H9 (cell line): ENCODE data around the gene APOL5. TPM values are rescaled to one million over a fixed set of nuclear protein-coding genes. Genes with fewer than 3 reads are reported as not detected.

Experiments used
- DNase-seq: peaks from one replicate; pipeline ENCODE4 v3.0.0-alpha.2; 2017
- H2AFZ ChIP-seq: one replicate; pipeline ENCODE4 v1.6.1; 2013; ENCODE audit warnings: mild to moderate bottlenecking, low read length, control low read depth, moderate library complexity
- H2AK5ac ChIP-seq: 2 replicates; pipeline ENCODE4 v1.6.1; 2013; ENCODE audit warnings: low read length, control low read depth, mixed read lengths; ENCODE audit not compliant: insufficient read length
- H2BK120ac ChIP-seq: one replicate; pipeline ENCODE4 v1.6.1; 2013; ENCODE audit warnings: low read depth, mild to moderate bottlenecking, low read length, control low read depth, inconsistent platforms; ENCODE audit not compliant: poor library complexity, severe bottlenecking
- H2BK12ac ChIP-seq: 2 replicates; pipeline ENCODE4 v1.6.1; 2013; ENCODE audit warnings: low read length, control low read depth, mixed read lengths, low read depth; ENCODE audit not compliant: insufficient read length
- H2BK15ac ChIP-seq: 2 replicates; pipeline ENCODE4 v1.6.1; 2013; ENCODE audit warnings: low read depth, low read length, control low read depth
- H2BK20ac ChIP-seq: one replicate; pipeline ENCODE4 v1.6.1; 2013; ENCODE audit warnings: low read depth, mild to moderate bottlenecking, low read length, control low read depth, inconsistent platforms; ENCODE audit not compliant: poor library complexity, severe bottlenecking
- H2BK5ac ChIP-seq: 2 replicates; pipeline ENCODE4 v1.6.1; 2013; ENCODE audit warnings: low read length, control low read depth, mixed read lengths; ENCODE audit not compliant: insufficient read length
- H3K14ac ChIP-seq: 2 replicates; pipeline ENCODE4 v1.6.1; 2013; ENCODE audit warnings: low read length, control low read depth; ENCODE audit not compliant: insufficient read depth
- H3K18ac ChIP-seq: 2 replicates; pipeline ENCODE4 v1.6.1; 2013; ENCODE audit warnings: low read depth, mild to moderate bottlenecking, mixed read lengths, low read length, control low read depth; ENCODE audit not compliant: insufficient read length
- H3K23ac ChIP-seq: 2 replicates; pipeline ENCODE4 v1.6.1; 2013; ENCODE audit warnings: low read length, control low read depth, mixed read lengths, low read depth; ENCODE audit not compliant: insufficient read length
- H3K23me2 ChIP-seq: 2 replicates; pipeline ENCODE4 v1.6.1; 2013; ENCODE audit warnings: low read depth, mild to moderate bottlenecking, mixed read lengths, low read length, control low read depth; ENCODE audit not compliant: insufficient read length, poor library complexity, severe bottlenecking
- H3K27ac ChIP-seq: 2 replicates; pipeline ENCODE4 v1.5.1; 2013; ENCODE audit warnings: low read length, control low read depth, mixed read lengths, low read depth; ENCODE audit not compliant: insufficient read length
- H3K27me3 ChIP-seq: 2 replicates; pipeline ENCODE4 v1.6.1; 2013; ENCODE audit warnings: low read length, control low read depth, inconsistent platforms; ENCODE audit not compliant: insufficient read depth
- H3K4ac ChIP-seq: 2 replicates; pipeline ENCODE4 v1.6.1; 2013; ENCODE audit warnings: low read depth, mild to moderate bottlenecking, control low read depth, inconsistent platforms, low read length, moderate library complexity
- H3K4me1 ChIP-seq: 2 replicates; pipeline ENCODE4 v1.6.1; 2013; ENCODE audit warnings: low read length, control low read depth, inconsistent platforms; ENCODE audit not compliant: insufficient read depth
- H3K4me2 ChIP-seq: 2 replicates; pipeline ENCODE4 v1.6.1; 2013; ENCODE audit warnings: low read length, control low read depth, mixed read lengths; ENCODE audit not compliant: insufficient read length, insufficient read depth
- H3K56ac ChIP-seq: 2 replicates; pipeline ENCODE4 v1.6.1; 2013; ENCODE audit warnings: low read depth, mild to moderate bottlenecking, mixed read lengths, low read length, control low read depth; ENCODE audit not compliant: insufficient read length
- H3K79me1 ChIP-seq: 2 replicates; pipeline ENCODE4 v1.6.1; 2013; ENCODE audit warnings: low read depth, mild to moderate bottlenecking, moderate library complexity, low read length, control low read depth, inconsistent platforms; ENCODE audit not compliant: insufficient read depth, poor library complexity, severe bottlenecking
- H3K79me2 ChIP-seq: 2 replicates; pipeline ENCODE4 v1.6.1; 2013; ENCODE audit warnings: low read length, control low read depth, inconsistent platforms; ENCODE audit not compliant: insufficient read depth
- H3K9ac ChIP-seq: 2 replicates; pipeline ENCODE4 v1.6.1; 2013; ENCODE audit warnings: low read length, control low read depth, mixed read lengths; ENCODE audit not compliant: insufficient read length; ENCODE audit errors: extremely low read depth
- H3K9me3 ChIP-seq: one replicate; pipeline ENCODE4 v1.6.1; 2013; ENCODE audit warnings: low read depth, low read length, inconsistent platforms; ENCODE audit not compliant: control insufficient read depth
- H3T11ph ChIP-seq: one replicate; pipeline ENCODE4 v1.6.1; 2013; ENCODE audit warnings: mild to moderate bottlenecking, low read length, control low read depth, inconsistent platforms
- H4K20me1 ChIP-seq: one replicate; pipeline ENCODE4 v1.6.1; 2013; ENCODE audit not compliant: control insufficient read depth, insufficient read length, insufficient read depth
- H4K5ac ChIP-seq: 2 replicates; pipeline ENCODE4 v1.6.1; 2013; ENCODE audit warnings: low read depth, mild to moderate bottlenecking, mixed read lengths, low read length, control low read depth; ENCODE audit not compliant: insufficient read length
- H4K8ac ChIP-seq: replicated peaks from 2 replicates; pipeline ENCODE4 v1.6.1; 2013; ENCODE audit warnings: low read length, control low read depth, mixed read lengths, low read depth; ENCODE audit not compliant: insufficient read length
- H4K91ac ChIP-seq: 2 replicates; pipeline ENCODE4 v1.6.1; 2013; ENCODE audit warnings: low read depth, mild to moderate bottlenecking, moderate library complexity, mixed read lengths, low read length, control low read depth; ENCODE audit not compliant: insufficient read length
- H3K27ac Mint-ChIP-seq, 3 experiments: 2 replicates in 2 of 3; 3 replicates in 1 of 3; pipeline ENCODE4 v1.8.0; 2020 to 2021; ENCODE audit warnings: mixed read lengths in 3 of 3, mild to moderate bottlenecking in 1 of 3, moderate library complexity in 1 of 3
- H3K27me3 Mint-ChIP-seq: 2 replicates; pipeline ENCODE4 v1.8.0; 2021; ENCODE audit warnings: low read depth, mild to moderate bottlenecking, moderate library complexity, mixed read lengths
- H3K36me3 Mint-ChIP-seq, 3 experiments: 2 replicates in 2 of 3; 3 replicates in 1 of 3; pipeline ENCODE4 v1.8.0; 2020 to 2021; ENCODE audit warnings: low read depth in 3 of 3, mixed read lengths in 3 of 3; ENCODE audit not compliant: insufficient read depth in 1 of 3
- H3K4me1 Mint-ChIP-seq, 2 experiments: 2 replicates each; pipeline ENCODE4 v1.8.0; 2020; ENCODE audit warnings: mixed read lengths in 2 of 2
- H3K4me3 Mint-ChIP-seq, 2 experiments: 2 replicates in 1 of 2; 3 replicates in 1 of 2; pipeline ENCODE4 v1.8.0; 2020 to 2021; ENCODE audit warnings: mild to moderate bottlenecking in 2 of 2, mixed read lengths in 2 of 2, moderate library complexity in 1 of 2
- H3K9me3 Mint-ChIP-seq, 2 experiments: 2 replicates in 1 of 2; 3 replicates in 1 of 2; pipeline ENCODE4 v1.8.0; 2020; ENCODE audit warnings: mild to moderate bottlenecking in 2 of 2, mixed read lengths in 2 of 2, moderate library complexity in 1 of 2
- CTCF ChIP-seq: fragments of 200-600 bp; sonication (generic); conservative IDR thresholded peaks from 3 replicates; pipeline ENCODE4 v1.8.0; 2021; ENCODE audit warnings: antibody characterized with exemption, mild to moderate bottlenecking
- WGBS: extraction: QIAGEN DNeasy Blood & Tissue Kit; methylation state at CpG from one replicate; pipeline ENCODE4 v1.1.7; 2013; ENCODE audit warnings: missing lambda C conversion rate, low lambda C conversion rate, mixed read lengths; ENCODE audit not compliant: insufficient read length; ENCODE audit errors: extremely low coverage; 5-methylcytosine and 5-hydroxymethylcytosine counted together
- long read RNA-seq: library from polyadenylated mRNA; unstranded; transcript quantifications from one replicate; pipeline ENCODE4 v2.0.0, GENCODE V29; 2020
- total RNA-seq: library from RNA; stranded (reverse); gene quantifications from 2 replicates; pipeline ENCODE4 v1.2.1, GENCODE V29; 2021

The APOL5 gene
- total RNA-seq = not detected in 2 replicates
- long read RNA-seq = 0 reads

GRCh38 chr22:35717572-35717971 is at the start of gene APOL5:
Gene APOL5, plus strand, starts transcription at chr22:35717872. Its CDS starts 0 bp downstream, at chr22:35717872.
- Histone ChIP-seq H4K8ac (no peak within 1 kb of the TSS), H3K4me2 (no peak within 1 kb of the TSS), H2BK120ac (no peak within 1 kb of the TSS), H3K27ac (no peak within 1 kb of the TSS), H3K18ac (no peak within 1 kb of the TSS), H3K9me3 (no peaks in the 10 kb centered on the region), H3K9ac (no peak within 1 kb of the TSS), H3K79me1 (no peaks in the 10 kb centered on the region), H3K4ac (no peak within 1 kb of the TSS), H4K91ac (no peak within 1 kb of the TSS), H3K23me2 (no peaks in the 10 kb centered on the region), H2AK5ac (no peak within 1 kb of the TSS), H3K56ac (no peak within 1 kb of the TSS), H2BK12ac (no peak within 1 kb of the TSS), H3K79me2 (no peaks in the 10 kb centered on the region), H2BK20ac (no peak within 1 kb of the TSS), H3K27me3 (no peaks in the 10 kb centered on the region), H4K5ac (no peak within 1 kb of the TSS), H3K14ac (no peak within 1 kb of the TSS), H3T11ph (no peak within 1 kb of the TSS), H3K23ac (no peak within 1 kb of the TSS), H2AFZ (no peak within 1 kb of the TSS), H2BK5ac (no peak within 1 kb of the TSS), H4K20me1 (no peaks in the 10 kb centered on the region), H2BK15ac (no peak within 1 kb of the TSS), H3K4me1 (no peaks in the 10 kb centered on the region)
- no peak within 1 kb of the TSS for H3K27ac Mint-ChIP-seq
- H3K4me3 Mint-ChIP-seq = no peak within 1 kb of the TSS
- no peak for DNase-seq
- no CpG with 5 or more reads among the region's 3 CpGs for WGBS
- peaks cover 10 to 12% of the 10 kb centered on the region in 2 experiments; a peak in 4 of 5 replicates for H3K9me3 Mint-ChIP-seq
- TF ChIP-seq CTCF = no peak
- peaks cover 5% of the 10 kb centered on the region for H3K27me3 Mint-ChIP-seq
- peaks cover 0 to 5% of the 10 kb centered on the region in 2 experiments; a peak in 1 of 4 replicates for H3K4me1 Mint-ChIP-seq
- peaks cover 0 to 6% (median 0%) of the 10 kb centered on the region in 3 experiments; a peak in 2 of 7 replicates for H3K36me3 Mint-ChIP-seq
